Activated CD8-positive, alpha-beta memory T cell treated with anti-CD3 and anti-CD28 coated beads, Interleukin-2, amount 50 U/mL, for 4 hours (primary cell): ENCODE measurements around the gene TMEM131L.
A peak's percentile ranks its signal among the peaks of the same experiment; 100 is the strongest.
"Not testable (repeated sequence)": the region's sequence is repeated elsewhere in the genome, so short reads cannot be mapped to it uniquely, and the experiment has no call there.

ENCODE experiments used
- DNase-seq: peaks from one replicate; pipeline ENCODE4 v3.0.0-alpha.2; 2020

The TMEM131L gene

DNA sequence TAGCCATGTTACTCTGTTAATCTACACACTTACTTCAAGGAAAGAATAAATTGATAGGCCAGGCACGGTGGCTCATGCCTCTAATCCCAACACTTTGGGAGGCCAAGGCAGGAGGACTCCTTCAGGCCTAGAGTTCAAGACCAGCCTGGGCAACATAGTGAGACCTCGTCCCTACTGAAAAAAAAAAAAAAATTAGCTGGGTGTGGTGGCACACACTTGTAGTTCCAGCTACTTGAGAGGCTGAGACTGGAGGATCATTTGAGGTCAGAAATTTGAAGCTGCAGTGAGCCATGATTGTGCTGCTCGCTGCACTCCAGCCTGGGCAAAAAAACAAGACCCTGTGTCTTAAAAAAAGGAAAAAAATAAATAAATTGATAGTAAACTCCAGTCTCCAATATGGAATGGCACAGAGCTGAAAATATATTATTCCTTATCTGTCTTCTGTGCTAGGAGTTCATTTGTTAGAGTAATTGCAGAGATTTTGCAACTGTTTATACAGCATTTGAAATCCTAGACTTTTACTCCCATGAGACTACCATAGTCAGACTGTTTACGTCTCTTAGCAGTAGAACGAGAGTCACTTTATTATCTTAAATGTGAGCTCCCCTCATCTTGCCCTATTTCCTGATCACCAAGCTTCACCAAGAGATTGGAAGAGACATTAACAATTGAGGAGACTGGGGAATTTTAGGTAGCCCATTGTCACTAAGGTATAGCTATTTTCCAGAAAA lies 18.8 kb upstream of the TMEM131L start:
- DNase-seq: no peak

GRCh38 chr4:153448003-153448731 lies 18.0 kb upstream of the TMEM131L start:
- no peak for DNase-seq

DNA sequence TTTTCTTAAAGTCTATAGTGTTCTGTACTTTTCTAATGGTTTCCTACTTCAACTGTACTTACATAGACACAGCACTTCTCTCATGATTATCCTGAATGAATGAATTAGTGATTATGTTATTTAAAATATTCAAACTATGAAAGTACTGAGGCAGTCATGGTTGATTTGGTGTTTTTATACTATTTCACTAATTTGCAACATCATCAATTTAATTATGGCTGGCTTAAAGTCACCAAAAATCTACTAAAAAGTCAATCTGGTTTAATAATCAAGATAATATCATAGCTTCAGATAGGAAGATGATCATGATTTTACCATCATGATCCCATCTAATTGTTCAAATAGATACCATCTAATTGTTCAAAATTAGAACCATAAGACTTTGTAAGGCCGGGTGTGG lies 16.8 kb upstream of the TMEM131L start:
- DNase-seq: no peak

- DNase-seq: no peak
These were observed 15.6 kb upstream of the TMEM131L start for GRCh38 chr4:153450544-153450917.

GRCh38 chr4:153451145-153451544 lies 15.0 kb upstream of the TMEM131L start:
- DNase-seq: not testable (repeated sequence)

GRCh38 chr4:153451911-153452657 lies 14.1 kb upstream of the TMEM131L start:
- no peak for DNase-seq

- no peak for DNase-seq
These were observed 13.3 kb upstream of the TMEM131L start for GRCh38 chr4:153452658-153453378.

- DNase-seq: no peak
These were observed 12.8 kb upstream of the TMEM131L start for GRCh38 chr4:153453402-153453801.

- no peak for DNase-seq
These were observed 7.2 kb upstream of the TMEM131L start for GRCh38 chr4:153458969-153459368.

- DNase-seq: not testable (repeated sequence)
These were observed 4.6 kb upstream of the TMEM131L start for GRCh38 chr4:153461549-153461948.

- no peak for DNase-seq
These were observed 2.1 kb upstream of the TMEM131L start for GRCh38 chr4:153464068-153464467.

GRCh38 chr4:153465140-153465539 lies 1.0 kb upstream of the TMEM131L start:
- DNase-seq: no peak

GRCh38 chr4:153465615-153466080 lies 512 bp upstream of the TMEM131L start:
- DNase-seq: peak; percentile 35

DNA sequence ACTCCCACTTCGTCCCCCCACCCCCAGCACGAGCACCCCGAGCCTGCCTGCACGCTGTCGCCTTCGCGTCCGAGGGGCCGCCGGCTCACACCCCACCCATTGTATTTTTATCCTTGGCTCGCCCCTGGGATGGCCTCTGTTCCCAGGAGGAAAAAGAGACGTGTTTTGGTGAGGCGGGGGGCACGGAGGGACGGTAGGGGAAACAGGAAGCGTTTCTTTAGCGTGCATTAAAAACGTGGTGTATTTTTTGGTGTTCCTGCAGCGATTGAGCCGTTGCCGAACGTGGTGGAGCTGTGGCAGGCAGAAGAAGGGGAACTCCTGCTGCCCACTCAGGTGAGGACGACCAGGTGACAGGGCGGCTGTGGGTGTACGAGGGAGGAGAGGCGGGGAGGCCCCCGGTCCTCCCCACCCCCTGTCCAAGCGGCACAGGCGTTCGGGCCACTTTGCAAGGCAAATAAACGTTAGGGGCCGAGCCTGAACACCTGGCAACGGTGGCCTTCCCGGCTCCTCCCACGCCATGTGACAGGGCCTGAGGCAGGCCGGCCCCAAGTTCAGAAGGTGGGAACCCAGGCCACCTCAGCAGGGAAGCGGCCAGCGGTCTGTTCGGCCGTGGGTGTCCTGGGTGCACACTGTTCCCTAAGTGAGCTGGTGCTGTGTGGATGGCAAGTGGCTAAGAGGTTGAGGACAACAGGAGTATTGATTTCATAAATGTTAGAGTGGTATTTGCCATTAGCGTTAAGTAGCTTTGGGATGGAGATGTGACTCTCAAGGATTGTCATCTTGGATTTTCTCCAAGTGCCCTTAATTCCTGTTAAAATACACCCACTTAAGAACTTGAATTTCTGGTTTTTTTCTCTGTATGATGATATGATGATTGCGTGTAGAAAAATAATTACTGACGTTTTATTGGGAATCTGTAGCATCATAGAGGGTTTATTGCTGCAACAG lies 1.1 kb downstream of the TMEM131L start:
- peak; percentile 59 for DNase-seq

DNA sequence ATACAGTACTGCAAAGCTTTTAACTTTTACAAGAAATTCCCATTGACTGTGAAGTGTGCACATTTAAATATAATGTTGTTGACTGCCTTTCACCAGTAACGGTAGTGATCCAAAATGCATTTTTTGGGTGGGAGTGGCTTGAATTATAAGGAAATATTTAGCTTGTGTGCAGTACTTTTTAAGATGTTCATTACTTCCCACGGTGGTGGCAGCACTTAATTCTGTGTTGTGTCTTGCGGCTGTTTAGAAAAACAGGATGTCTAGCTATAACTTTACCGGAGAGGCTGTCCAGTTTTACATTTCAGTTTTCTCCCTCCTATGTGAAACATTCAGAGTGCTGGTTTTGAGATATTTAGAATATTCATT lies 1.7 kb downstream of the TMEM131L start:
- no peak for DNase-seq

DNA sequence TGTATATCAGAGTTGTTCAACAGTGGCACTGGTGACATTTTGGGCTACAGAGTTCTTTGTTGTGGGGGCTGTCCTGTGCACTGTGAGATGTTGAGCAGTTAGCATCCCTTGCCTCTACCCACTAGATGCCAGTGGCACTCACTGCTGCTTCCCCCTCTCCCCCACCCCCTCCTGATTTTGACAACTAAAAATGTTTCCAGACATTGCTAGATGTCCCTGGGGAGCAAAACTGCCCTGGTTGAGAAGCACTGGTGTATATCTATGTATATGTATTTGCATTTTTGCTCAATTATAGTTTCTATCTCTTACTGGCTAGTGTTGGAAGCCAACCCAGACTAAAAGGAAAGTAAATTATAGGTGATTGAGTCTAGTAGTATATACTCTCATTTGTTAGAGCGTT lies 2.4 kb downstream of the TMEM131L start:
- no peak for DNase-seq

GRCh38 chr4:153469031-153469430 lies 2.9 kb downstream of the TMEM131L start:
- DNase-seq: no peak

GRCh38 chr4:153471071-153471697 lies 5.0 kb downstream of the TMEM131L start:
- not testable (repeated sequence) for DNase-seq

- DNase-seq: peak; percentile 42
These were observed 5.5 kb downstream of the TMEM131L start for GRCh38 chr4:153471698-153472093.

DNA sequence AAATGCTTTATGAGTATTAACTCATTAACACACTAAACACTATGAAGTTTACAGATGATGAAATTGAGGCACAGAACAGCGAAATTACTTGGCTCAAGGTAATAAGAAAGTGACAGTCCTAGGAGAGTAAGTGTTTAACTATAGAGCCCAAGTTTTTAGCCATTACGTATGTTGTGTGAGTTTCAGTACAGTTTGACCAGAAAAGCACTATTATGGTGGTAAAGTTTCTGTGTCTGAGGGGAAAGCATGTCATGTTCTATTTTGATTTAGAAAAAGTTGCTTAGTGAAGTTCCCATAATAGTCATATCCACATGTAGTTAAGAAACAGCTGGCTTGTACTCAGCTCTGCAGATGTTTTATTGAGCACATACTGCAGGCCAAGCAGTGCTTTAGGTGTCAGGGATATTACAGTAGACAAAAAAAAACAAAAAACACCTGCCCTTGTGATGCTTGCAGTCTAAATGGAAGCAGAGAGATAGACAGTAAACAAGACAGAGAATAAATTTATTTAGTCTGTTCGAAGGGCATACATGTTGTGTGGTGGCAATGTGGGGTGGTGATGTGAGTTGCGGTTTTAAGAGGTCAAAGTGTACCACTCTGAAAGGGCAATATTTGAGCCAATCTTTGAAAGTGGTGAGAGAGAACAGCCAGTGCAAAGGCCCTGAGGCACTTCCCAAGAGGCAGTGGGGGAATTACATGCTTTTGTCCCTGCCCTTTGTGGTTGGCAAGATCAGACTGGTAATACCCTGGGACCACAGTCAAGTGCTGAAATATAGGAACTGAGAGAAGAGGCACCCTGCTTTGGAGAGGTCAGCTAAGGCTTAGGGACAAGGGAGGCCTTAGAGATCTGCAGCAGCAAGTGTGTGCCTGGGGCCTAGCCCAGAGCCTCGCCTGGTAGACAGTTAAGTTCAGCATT lies 6.2 kb downstream of the TMEM131L start:
- DNase-seq: no peak
